Amniotic stem cell (primary cell): ENCODE results near the gene LAX1.
"Not testable (repeated sequence)": the region's sequence is repeated elsewhere in the genome, so short reads cannot be mapped to it uniquely, and the experiment has no call there.

Experiments used
- DNase-seq: peaks from one replicate; lab custom pipeline; 2025; lab: John Stamatoyannopoulos, UW

Gene LAX1

DNA sequence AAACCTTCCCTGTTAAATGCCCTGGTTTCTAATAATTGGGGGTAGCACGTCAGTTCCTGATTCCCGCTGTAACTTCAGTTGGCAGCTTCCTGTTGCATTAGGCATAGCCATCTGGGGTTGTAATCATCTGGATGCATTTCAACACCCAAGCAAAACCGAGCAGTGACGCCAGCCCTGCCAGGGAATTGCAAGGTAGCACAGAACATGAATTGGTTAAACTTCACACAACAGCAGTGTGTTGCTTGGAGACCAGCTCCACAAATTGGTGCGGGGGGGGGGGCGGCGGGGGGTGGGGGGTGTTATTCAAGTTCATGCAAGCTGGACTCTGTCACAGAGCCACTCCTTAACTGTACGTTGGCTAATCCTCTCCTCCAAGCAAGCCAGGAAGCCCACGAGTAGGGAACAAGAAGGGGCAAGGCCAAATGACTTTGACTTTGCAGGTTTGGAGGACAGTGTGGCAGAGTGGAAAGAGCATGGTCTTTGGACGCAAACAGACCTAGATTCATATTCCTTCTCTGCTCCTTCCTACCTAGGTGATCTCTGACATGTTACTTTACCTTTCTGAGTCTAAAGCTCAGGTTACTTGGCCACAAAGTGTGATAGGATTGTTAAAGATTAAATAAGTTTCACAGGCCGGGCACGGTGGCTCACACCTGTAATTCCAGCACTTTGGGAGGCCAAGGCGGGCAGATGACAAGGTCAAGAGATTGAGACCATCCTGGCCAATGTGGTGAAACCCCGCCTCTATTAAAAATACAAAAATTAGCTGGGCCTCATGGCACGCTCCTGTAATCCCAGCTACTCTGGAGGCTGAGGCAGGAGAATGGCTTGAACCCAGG lies 4.7 kb downstream of the LAX1 start:
- DNase-seq = peak; percentile 53

DNA sequence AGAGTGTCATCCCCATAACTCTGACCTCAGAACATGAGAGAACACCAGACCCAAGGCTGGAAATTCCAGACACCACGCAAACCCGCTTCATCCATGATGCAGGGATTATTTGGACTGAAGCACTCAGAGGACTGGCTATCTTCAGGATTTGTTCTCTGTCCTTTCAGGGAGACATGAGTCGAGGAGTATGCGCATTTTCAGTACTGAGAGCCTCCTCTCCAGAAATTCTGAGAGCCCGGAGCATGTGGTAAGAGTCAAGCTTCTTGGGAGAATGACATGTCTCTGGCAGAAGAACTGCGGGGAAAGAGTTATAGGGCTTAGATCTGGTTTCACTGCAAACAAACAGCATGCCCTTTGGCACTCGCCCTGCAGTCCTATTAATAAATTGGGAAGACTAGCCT lies 6.9 kb downstream of the LAX1 start:
- DNase-seq = no peak

DNA sequence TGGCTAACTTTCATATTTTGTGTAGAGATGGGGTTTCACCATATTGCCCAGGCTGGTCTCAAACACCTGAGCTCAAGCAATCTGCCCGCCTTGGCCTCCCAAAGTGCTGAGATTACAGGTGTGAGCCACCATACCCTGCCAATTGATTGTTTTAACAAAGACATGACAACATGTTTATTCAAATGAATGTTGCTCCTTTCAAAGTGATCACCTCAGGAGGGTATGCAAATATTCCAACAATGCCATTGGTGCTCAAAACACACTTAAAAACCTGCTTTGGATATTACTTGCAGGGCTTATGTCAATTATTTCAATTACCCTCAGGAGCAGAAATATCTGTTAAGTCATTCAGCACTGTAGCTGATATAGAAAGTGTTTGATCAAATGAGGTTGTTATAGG lies 7.9 kb downstream of the LAX1 start:
- DNase-seq = no peak

DNA sequence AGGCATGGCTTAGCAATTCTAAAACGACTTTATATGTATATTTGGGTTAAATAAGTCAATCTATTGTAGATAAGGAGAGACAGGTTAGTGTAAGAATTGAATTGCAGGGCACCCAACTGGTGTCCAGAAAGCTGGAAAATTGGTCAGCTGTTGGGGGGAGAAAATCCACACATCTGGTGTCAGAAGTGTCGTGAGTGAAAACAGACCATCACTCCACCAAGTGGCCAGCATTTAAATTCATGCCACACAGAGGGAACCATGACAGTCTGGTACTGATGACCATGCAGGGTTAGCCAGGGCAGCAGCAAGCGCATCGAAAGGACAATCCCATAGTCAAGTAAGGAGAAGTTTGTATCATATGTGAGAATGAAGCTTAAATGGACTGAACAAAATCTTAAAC lies 11.7 kb downstream of the LAX1 start:
- DNase-seq = no peak

DNA sequence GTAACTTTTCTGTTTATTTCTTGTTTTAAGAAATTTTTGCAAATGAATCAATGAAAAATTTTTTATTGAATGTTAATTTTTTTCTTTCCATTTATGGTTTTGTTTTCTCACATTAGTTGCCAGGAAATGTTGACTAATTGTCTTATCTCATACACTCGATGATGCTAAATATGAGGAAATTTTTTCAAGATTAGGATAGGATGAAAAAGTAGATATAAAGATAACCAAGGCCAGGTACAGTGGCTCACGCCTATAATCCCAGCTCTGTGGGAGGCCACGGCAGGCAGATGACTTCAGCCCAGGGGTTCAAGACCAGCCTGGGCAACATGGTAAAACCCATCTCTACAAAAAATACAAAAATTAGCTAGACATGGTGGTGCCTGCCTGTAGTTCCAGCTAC lies 12.6 kb downstream of the LAX1 start:
- DNase-seq = no peak

GRCh38 chr1:203778146-203778545 lies 13.2 kb downstream of the LAX1 start:
- no peak for DNase-seq

DNA sequence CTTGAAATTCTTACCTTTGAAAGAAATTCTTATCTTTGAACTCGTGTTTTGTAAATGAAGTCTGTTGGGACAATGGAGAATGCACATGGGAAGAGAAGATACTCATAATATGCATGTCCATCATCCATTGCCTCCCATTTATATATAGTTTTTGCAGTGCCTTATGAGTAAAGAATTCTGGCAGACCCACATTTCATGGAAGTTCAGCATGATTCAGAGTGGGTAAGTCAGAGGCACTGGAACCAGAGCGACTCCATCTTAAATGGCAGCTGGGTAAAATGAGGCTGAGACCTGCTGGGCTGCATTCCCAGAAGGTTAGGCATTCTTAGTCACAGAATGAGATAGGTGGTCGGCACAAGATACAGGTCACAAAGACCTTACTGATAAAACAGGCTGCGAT lies 13.8 kb downstream of the LAX1 start:
- DNase-seq = no peak

GRCh38 chr1:203781962-203782361 lies 17.0 kb downstream of the LAX1 start:
- DNase-seq = no peak

DNA sequence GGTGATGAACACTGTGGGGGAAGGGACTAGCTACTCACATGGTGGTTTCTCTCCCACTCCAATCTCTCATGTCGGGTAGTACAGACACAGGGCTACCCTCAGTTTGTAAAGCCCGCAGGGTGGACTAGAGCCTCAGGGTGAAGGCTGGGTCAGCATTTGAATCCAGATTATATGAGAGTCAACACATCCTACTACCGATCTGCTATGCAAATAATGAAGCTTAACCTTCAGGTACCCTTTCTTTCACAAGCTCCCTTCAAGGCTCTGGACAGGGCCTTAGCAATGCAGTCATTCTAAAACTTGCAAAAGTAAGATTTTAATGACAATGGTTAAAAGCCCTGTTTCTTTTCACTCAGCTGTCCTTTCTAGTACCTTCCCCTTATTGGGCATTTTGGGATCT lies 25.0 kb downstream of the LAX1 start:
- no peak for DNase-seq

GRCh38 chr1:203791498-203791897 lies 26.5 kb downstream of the LAX1 start:
- DNase-seq = no peak

DNA sequence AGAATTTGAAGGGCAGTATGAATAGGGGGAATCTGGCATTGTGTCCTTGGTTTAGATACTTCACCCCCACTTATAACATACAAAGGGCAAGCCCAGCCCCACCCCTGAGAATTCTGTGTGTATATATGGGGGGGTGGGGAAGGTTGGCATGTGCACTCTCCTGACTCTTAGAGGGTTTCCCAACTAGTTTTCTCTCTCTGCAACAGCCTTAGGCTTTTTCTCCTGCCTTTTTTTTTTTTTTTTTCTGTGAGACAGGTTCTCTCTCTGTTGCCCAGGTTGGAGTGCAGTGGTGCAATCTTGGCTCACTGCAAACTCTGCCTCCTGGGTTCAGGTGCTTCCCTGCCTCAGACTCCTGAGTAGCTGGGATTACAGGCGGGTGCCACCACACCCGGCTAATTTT lies 27.5 kb downstream of the LAX1 start:
- no peak for DNase-seq

DNA sequence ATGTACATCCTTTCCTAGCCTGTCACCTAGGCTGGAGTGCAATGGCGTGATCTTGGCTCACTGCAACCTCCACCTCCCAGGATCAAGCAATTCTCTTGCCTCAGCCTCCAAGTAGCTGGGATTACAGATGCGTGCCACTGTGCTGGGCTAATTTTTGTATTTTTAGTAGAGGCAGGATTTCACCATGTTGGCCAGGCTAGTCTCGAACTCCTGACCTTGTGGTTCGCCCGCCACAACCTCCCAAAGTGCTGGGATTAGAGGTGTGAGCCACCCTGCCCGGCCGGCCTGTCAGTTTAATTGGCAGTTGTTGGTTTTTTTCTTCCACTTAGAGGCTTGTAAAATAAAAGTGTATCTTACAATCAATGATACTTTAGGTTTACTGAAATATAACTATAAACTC lies 28.6 kb downstream of the LAX1 start:
- DNase-seq = not testable (repeated sequence)

DNA sequence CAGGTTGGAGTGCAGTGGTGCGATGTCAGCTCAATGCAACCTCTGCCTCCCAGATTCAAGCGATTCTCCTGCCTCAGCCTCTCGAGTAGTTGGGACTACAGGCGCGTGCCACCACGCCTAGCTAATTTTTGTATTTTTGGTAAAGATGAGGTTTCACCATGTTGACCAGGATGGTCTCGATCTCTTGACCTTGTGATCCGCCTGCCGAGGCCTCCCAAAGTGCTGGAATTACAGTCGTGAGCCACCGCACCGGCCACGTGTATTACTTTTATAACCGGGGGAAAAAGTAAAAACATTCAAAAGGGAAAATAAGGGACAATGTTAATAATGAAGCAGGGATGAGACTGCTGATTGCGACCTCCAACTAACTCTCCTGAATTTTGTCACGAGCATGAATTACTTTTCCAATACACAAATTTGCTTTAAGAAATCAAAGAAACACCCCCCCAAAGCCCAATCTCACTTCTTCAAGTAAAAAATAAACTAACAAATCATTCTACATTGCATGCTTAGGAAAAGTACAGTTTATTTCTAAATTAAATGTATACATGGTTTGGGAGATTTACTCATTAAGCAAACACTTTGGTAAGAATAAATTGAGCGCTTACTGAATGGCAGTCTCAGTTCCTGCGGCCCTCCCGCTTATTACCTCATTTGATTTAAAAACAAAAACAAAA lies 29.9 kb downstream of the LAX1 start:
- DNase-seq = no peak

DNA sequence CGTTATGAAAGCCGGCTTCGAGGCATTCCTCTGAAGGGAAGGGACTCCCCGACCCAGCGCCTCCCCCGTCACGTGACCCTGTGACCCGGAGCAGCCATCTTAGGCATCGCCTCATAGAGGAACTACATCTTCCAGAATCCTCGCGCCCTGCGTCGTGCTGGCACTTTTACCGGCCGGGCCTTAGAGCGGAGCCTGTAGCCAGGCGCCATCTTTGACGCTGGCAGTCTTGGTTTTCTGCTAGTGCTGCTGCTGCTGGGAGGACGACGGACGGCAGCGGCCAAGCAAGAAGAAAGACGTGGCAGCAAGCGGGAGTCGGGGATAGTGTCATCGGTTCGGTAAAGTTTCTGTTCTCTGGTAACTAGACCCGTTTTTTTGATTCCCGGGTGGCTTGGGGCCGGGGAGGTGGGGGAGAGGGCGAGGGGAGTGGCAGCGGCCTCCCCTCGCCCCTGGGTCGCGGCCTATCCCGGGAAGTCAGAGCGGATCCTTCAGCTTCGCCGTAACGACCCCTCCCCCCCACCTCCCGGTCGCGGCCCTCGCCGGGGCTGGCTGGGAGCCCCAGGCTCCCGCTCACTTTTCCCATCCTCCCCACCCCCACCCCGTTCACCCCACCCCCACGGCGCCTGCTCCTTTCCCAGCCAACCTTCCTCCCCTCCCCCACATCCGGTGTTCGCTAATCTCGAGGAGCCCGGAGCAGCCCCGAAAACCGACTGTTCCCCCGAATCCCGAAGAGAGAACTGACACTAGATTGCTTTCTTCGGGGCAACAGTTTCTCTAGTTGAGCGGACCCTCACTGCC lies 30.7 kb downstream of the LAX1 start, which contains the start of the genes ZBED6 and ZC3H11A:
Gene ZBED6 (plus strand): TSS at position 183 of the 795 bp plus-strand sequence. CDS start 1,900 bp downstream, outside the sequence.
Gene ZC3H11A (plus strand): TSS at position 183 of the 795 bp plus-strand sequence. CDS start 21,448 bp downstream, outside the sequence.
- peak; percentile 98 for DNase-seq

- DNase-seq = no peak
Observed at GRCh38 chr1:203796236-203796605, 31.2 kb downstream of the LAX1 start.

DNA sequence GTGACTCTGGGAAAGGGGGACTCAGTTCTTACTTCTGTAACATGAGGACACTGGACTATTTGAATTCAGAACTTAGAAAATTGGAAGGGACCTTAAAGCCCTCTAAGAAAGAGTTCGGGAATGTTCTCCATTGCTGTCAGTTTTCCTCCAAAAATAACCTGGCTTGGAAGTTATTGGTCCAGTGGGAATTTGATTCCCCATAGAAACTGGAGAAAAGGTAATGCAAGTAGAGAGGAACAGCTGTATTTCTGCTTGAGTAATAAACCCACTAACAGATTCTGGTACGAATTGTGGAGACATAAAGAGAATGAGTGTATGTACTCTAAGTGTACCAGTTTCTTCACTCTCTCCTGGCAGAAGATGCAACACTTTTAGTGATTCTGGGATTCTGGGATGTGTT lies 32.2 kb downstream of the LAX1 start:
- DNase-seq = no peak

GRCh38 chr1:203797948-203798655 lies 33.1 kb downstream of the LAX1 start:
- DNase-seq = no peak

GRCh38 chr1:203799157-203799556 lies 34.2 kb downstream of the LAX1 start:
- no peak for DNase-seq

- no peak for DNase-seq
Observed at GRCh38 chr1:203799971-203800370, 35.0 kb downstream of the LAX1 start.

DNA sequence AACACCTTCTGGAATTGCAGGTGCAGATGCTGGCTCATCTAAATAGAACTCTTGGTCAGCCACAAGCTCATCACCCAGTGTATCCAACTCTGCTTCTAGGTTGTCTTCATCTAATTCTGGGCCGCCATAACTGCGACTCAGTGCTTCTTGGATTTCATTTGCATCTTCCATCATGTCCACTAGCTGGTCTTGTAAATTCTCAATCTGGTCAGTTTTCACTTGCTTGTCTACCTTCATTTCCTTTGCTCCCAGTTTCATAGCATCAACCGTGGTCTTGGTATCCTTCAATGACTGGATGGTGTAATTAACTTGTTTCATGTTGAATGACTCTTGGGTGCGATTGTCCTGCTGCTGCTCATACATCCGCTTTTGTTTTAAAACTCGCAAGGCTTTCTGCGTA lies 40.7 kb downstream of the LAX1 start:
- DNase-seq = no peak

DNA sequence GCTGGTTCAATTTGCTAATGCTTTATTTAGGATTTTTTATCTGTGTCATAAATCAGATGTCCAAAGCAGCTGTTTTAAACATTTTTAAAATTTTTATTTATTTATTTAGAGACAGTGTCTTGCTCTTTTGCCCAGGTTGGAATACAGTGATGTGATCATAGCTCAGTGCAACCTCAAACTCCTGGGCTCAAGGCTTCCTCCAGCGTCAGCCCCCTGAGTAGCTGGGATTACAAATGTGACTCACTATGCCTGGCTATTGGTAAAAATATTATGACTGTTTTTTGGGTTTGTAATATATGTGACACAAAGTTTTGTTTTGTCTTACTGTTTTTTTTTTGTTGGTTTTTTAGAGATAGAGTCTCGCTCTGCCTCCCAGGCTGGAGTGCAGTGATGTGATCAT lies 42.2 kb downstream of the LAX1 start:
- DNase-seq = peak; percentile 25
